KOPT-K1 (cell line): ENCODE results near the gene HSH2D.

Experiments used
- H3K27ac ChIP-seq: fragments of 200-600 bp; sonication (generic); 2 replicates; pipeline ENCODE4 v1.5.1; 2016; ENCODE audit warnings: antibody characterized with exemption, mild to moderate bottlenecking, low read depth, low read length; ENCODE audit not compliant: poor library complexity, severe bottlenecking
- H3K36me3 ChIP-seq: fragments of 200-600 bp; sonication (generic); 2 replicates; pipeline ENCODE4 v1.5.1; 2017; ENCODE audit warnings: antibody characterized with exemption, mild to moderate bottlenecking, low read length, moderate library complexity; ENCODE audit not compliant: insufficient read depth
- H3K9me3 ChIP-seq: fragments of 200-600 bp; sonication (generic); 2 replicates; pipeline ENCODE4 v1.5.1; 2017; ENCODE audit warnings: antibody characterized with exemption, low read length, mild to moderate bottlenecking; ENCODE audit not compliant: insufficient read depth, poor library complexity, severe bottlenecking

HSH2D gene

GRCh38 chr19:16135430-16136127 lies 7.9 kb upstream of the HSH2D start:
- Histone ChIP-seq H3K27ac (no peak overlapping the region), H3K9me3 (no peaks in the 10 kb centered on the region), H3K36me3 (peaks cover 43% of the 10 kb centered on the region)

DNA sequence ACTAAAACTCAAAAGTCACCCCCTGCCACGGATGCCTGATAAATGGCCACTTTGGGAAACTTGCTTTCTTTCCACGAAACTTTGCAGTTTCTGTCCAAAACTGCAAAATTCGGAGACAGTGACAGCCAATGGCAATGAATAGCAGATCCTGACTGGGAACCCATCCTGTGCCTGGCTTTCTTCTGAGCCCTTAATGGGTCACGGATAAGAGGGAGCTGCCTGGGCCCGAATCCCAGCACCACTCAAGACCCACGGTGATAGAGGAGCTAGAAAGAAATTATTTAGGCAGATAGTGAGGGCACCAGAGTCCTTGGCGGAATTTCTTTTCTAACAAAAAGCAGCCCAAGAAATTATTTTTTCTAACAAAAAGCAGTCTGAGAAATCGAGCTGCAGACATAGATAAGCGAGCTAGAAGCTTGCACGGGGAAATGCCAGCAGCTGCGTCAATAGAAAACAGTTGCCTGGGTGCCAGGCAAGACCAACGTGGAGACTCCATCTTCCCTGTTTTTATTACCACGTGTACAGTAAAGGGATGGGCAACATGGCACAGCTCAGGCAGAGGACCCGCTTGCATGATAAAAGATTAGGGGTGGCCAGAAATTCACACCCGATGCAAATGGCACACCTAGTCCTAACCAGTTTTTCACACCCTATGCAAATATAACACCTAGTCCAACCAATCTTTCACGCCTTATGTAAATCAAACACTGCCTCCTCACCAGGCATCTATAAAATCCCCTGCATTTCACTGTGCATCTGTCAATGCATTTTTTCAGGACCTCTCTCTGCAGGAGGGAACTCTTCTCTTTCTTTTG lies 7.1 kb upstream of the HSH2D start:
- Histone ChIP-seq H3K27ac (no peak overlapping the region), H3K36me3 (peaks cover 35% of the 10 kb centered on the region), H3K9me3 (no peaks in the 10 kb centered on the region)

DNA sequence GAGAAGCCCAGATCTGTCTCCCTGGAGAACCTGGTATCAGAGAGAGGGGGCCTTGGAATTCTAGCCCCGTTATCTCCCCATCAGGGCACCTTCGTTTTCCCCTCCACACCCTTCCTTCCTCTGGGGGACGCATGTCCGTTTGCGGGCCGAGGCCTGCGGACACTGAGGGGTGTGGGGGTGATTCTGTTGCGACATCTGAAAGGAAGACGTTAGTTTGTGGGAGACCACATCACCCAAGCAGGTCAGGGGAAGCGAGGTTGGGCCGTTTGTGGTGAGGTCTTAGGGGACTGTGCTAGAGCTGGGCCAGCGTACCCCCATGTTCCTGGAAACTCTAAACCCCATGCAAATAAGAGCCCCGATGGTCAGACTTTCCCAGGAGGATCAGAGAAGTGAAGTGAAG lies 3.7 kb upstream of the HSH2D start:
- Histone ChIP-seq H3K36me3 (peaks cover 1% of the 10 kb centered on the region), H3K9me3 (no peaks in the 10 kb centered on the region), H3K27ac (peak overlapping the region; percentile 43)

DNA sequence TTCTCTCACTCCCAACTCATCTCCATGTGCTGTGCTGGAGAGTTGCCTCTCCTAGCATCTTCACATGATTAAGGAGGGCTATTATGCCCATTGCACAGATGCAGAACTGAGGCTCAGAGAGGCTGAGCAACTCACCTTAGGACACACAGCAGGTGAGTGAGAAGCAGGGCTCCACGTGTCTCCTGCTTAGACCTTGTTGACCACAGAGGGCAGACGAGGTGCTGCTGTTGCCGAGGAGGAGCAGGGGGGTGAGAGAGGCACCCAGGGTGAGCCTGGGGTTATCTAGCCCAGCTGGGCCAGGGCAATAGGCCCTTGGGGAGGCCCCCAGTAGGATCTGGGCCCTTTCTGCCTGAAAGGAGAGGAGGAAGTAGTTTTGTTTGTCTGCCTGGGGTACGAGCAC lies 2.4 kb upstream of the HSH2D start:
- Histone ChIP-seq H3K9me3 (no peaks in the 10 kb centered on the region), H3K27ac (no peak overlapping the region), H3K36me3 (no peaks in the 10 kb centered on the region)

- no peaks in the 10 kb centered on the region for H3K36me3 ChIP-seq
- H3K27ac ChIP-seq, result no peak overlapping the region
- H3K9me3 ChIP-seq, result no peaks in the 10 kb centered on the region
Observed at GRCh38 chr19:16142032-16142580, 1.4 kb upstream of the HSH2D start.

GRCh38 chr19:16144216-16144581 lies 714 bp downstream of the HSH2D start:
- Histone ChIP-seq H3K36me3 (no peaks in the 10 kb centered on the region), H3K27ac (peak overlapping the region; percentile 60)

DNA sequence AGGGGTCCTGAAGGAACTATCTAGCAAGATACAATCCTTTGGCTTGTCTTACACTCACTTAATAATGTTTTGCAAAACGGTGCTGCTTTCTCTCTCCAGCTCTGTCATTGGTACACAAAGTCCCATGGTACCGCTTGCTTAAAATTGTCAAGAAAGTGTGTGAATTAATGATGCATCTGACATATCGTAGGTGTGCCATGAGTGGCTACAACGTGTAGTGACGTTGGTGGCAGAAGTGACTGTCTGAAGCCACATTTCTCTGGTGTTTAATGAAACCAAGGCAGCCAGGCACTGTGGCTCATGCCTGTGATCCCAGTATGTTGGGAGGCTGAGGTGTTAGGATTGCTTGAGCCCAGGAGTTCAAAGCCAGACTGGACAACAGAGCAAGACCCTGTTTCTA lies 2.6 kb downstream of the HSH2D start:
- Histone ChIP-seq H3K27ac (no peak overlapping the region), H3K9me3 (no peaks in the 10 kb centered on the region), H3K36me3 (no peaks in the 10 kb centered on the region)

More at GRCh38 chr19:16144216-16144581, 714 bp downstream of the HSH2D start:
- no peaks in the 10 kb centered on the region for H3K9me3 ChIP-seq

GRCh38 chr19:16148443-16149229 lies 5.2 kb downstream of the HSH2D start:
- no peak overlapping the region for H3K27ac ChIP-seq
- no peaks in the 10 kb centered on the region for H3K36me3 ChIP-seq
- no peaks in the 10 kb centered on the region for H3K9me3 ChIP-seq

GRCh38 chr19:16153582-16154336 lies 10.3 kb downstream of the HSH2D start:
- Histone ChIP-seq H3K27ac (no peak overlapping the region), H3K36me3 (no peaks in the 10 kb centered on the region), H3K9me3 (no peaks in the 10 kb centered on the region)

DNA sequence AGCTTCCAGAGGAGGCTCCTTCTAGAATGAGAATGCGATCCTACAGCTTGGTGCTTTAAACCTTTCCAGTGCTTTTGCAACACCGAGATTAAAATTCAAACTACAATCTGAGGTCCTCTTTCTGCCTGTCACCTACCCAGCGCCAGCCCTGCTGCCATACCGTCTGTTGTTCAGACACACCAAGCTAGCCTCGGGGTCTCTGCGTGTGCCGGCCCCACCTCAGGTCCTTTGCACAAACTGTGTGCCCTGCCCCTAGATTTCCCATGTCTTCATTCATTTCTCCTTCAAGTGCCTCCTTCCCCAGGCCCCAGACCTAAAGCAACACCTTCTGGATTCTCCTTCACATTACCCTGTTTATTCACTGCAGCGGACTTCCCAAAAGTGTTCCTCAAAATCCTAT lies 11.1 kb downstream of the HSH2D start:
- Histone ChIP-seq H3K9me3 (no peaks in the 10 kb centered on the region), H3K36me3 (no peaks in the 10 kb centered on the region), H3K27ac (no peak overlapping the region)

- no peak overlapping the region for H3K27ac ChIP-seq
- H3K9me3 ChIP-seq, result no peaks in the 10 kb centered on the region
- no peaks in the 10 kb centered on the region for H3K36me3 ChIP-seq
Observed at GRCh38 chr19:16155128-16155527, 11.6 kb downstream of the HSH2D start.

GRCh38 chr19:16156904-16157303 lies 13.4 kb downstream of the HSH2D start:
- no peak overlapping the region for H3K27ac ChIP-seq
- no peaks in the 10 kb centered on the region for H3K36me3 ChIP-seq
- no peaks in the 10 kb centered on the region for H3K9me3 ChIP-seq

GRCh38 chr19:16157601-16158000 lies 14.1 kb downstream of the HSH2D start:
- Histone ChIP-seq H3K36me3 (no peaks in the 10 kb centered on the region), H3K27ac (no peak overlapping the region), H3K9me3 (no peaks in the 10 kb centered on the region)

DNA sequence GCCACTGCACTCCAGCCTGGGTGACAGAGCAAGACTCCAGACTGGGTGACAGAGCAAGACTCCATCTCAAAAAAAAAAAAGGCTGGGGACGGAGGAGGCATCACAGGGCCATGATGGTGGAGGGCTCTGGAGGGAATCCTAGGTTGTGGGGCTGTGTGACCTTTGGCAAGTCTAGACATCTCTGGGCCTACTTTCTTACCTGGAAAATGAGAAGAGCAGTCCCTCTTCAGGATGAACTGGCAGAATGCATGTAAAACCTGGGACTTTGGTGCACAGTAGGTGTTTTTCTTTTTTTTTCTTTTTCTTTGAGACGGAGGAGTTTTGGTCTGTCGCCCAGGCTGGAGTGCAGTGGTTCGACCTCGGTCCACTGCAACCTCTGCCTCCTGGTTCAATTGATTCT lies 16.2 kb downstream of the HSH2D start:
- no peak overlapping the region for H3K27ac ChIP-seq
- H3K36me3 ChIP-seq, result no peaks in the 10 kb centered on the region
- H3K9me3 ChIP-seq, result no peaks in the 10 kb centered on the region
